GM12891 (cell line): Measurements from ENCODE around the gene NMNAT3.

Source experiments
- DNase-seq: peaks from one replicate; pipeline ENCODE4 v3.0.0; 2011; ENCODE audit warnings: low spot score; ENCODE audit not compliant: insufficient read length
- FAIRE-seq: peaks from 2 replicates; lab custom pipeline; 2011; peaks lifted over from hg19 to GRCh38; lab: Jason Lieb, UNC
- PAX5 ChIP-seq: IDR thresholded peaks from 2 replicates; pipeline ENCODE4 v1.6.1; 2011; ENCODE audit warnings: low read length, moderate library complexity, mild to moderate bottlenecking; ENCODE audit not compliant: insufficient read depth, severe bottlenecking
- POLR2A ChIP-seq: IDR thresholded peaks from 2 replicates; pipeline ENCODE4 v1.6.1; 2011; ENCODE audit warnings: low read depth, low read length, control low read depth
- POLR2AphosphoS5 ChIP-seq: IDR thresholded peaks from 2 replicates; pipeline ENCODE4 v1.6.1; 2011; ENCODE audit warnings: low read depth, low read length, control low read depth
- POU2F2 ChIP-seq: IDR thresholded peaks from 2 replicates; pipeline ENCODE4 v1.6.1; 2011; ENCODE audit warnings: low read depth, mild to moderate bottlenecking, control low read depth, low read length, moderate library complexity
- SPI1 ChIP-seq: IDR thresholded peaks from 2 replicates; pipeline ENCODE4 v1.6.1; 2011; ENCODE audit warnings: low read depth, low read length, control low read depth
- TAF1 ChIP-seq: IDR thresholded peaks from 2 replicates; pipeline ENCODE4 v1.6.1; 2011; ENCODE audit warnings: low read depth, low read length, control low read depth

NMNAT3 gene

GRCh38 chr3:139630542-139630941 lies 47.2 kb downstream of the NMNAT3 start:
- TF ChIP-seq SPI1, result no peak
- no peak for TF ChIP-seq POLR2A
- TF ChIP-seq POU2F2, result no peak
- no peak for TF ChIP-seq PAX5
- TF ChIP-seq TAF1, result no peak
- TF ChIP-seq POLR2AphosphoS5, result no peak
- FAIRE-seq, result no peak
- no peak for DNase-seq

- DNase-seq (peak; percentile 17), FAIRE-seq (no peak)
- TF ChIP-seq SPI1 (peak; percentile 30), PAX5 (no peak), POLR2AphosphoS5 (no peak)
These were observed 48.7 kb downstream of the NMNAT3 start for GRCh38 chr3:139629033-139629432.

DNA sequence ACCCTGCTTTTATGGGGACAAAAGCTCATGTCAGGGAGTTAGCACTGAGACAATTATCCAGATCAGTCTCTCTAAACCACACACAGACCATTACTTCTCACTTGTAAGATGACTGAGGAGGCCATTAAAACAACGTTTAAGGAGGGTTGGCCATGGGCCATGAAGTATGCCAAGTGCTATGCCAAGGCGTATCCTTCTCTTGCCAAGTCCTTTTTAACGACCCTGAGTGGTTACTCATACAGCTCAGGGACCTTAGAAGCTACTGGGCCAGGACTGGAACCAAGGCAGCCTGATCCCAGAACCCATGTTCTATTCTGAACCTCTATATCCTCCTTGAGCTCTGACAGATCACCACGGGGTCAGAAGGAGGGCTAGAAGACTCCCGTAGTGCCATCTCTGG lies 50.0 kb downstream of the NMNAT3 start:
- TF ChIP-seq SPI1, result no peak
- TF ChIP-seq POU2F2, result no peak
- TF ChIP-seq POLR2A, result no peak
- TF ChIP-seq TAF1, result no peak
- no peak for TF ChIP-seq POLR2AphosphoS5
- no peak for TF ChIP-seq PAX5
- DNase-seq (no peak), FAIRE-seq (no peak)

- FAIRE-seq (no peak), DNase-seq (no peak)
- TF ChIP-seq POLR2A (no peak), POU2F2 (no peak), POLR2AphosphoS5 (no peak), PAX5 (no peak), TAF1 (no peak), SPI1 (no peak)
These were observed 57.3 kb downstream of the NMNAT3 start for GRCh38 chr3:139620438-139620837.

- FAIRE-seq, result no peak
- TF ChIP-seq PAX5 (no peak), SPI1 (no peak), POLR2AphosphoS5 (no peak), TAF1 (no peak), POU2F2 (no peak), POLR2A (no peak)
- DNase-seq, result no peak
These were observed 58.3 kb downstream of the NMNAT3 start for GRCh38 chr3:139619484-139619883.

DNA sequence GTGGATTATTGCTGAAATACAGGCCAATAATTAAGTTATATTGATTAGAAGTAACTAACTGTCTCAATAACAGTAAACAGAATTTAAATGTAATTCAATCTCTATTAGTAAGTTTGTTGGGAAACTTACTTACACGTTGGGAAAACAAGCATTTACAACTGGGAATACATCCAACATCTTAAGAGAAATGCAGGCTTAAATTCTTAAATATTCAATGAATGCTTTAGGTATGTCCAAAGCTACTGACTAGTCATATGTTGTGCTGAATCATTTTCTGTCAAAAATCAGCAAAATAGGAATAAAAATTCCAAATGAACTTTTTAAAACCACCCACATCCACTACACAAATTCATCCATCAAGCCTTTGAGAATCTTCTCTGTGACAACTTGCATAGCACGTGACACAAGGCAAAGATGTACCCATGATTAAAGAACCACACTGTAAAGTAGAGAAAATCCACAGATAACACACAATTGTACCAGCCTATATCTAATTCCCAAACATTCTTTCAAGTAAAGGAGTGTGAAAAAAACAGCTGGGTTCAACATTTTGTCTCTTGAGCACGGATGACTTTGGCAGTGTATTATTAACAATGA lies 60.0 kb downstream of the NMNAT3 start:
- no peak for DNase-seq
- TF ChIP-seq POLR2A (no peak), POU2F2 (no peak), TAF1 (no peak), PAX5 (no peak), SPI1 (no peak), POLR2AphosphoS5 (no peak)
- no peak for FAIRE-seq

GRCh38 chr3:139611528-139611927 lies 66.2 kb downstream of the NMNAT3 start:
- FAIRE-seq (no peak), DNase-seq (no peak)
- TF ChIP-seq POU2F2 (no peak), PAX5 (no peak), TAF1 (no peak), SPI1 (no peak), POLR2AphosphoS5 (no peak), POLR2A (no peak)

DNA sequence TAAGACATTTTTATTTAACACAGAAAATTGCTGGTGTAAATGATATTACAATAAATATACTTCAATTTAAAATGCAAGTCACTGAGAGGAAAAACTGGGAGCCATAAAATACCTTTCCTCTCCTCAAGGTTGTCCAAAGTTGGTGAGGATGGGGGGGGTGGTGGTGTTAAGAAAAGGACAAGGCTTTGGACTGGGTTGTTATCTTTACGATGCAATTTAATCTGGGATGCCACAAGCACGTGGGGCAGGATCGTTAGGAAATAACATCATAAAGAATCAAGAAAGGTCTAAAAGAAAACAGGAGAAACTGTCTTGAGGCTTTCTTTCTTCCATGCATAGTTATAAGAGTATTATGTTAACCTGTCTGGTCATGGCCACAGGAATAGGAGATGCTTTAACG lies 66.9 kb downstream of the NMNAT3 start:
- FAIRE-seq, result no peak
- DNase-seq, result no peak

DNA sequence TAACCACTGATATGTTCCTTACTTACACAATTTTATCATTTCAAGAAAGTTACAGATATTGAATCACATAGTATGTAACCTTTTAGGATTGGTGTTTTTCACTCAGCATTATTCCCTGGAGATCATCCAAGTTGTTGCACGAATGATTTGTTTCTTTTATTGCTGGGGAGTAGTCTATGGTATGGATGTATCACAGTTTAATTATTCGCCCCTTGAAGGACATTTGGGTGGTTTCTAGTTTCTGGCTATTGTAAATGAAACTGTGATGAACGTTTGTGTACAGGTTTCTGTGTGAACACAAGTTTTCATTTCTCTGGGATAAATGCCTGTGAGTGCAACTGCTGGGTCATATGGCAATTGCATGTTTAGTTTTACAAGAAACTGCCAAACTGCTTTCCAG lies 68.8 kb downstream of the NMNAT3 start:
- no peak for TF ChIP-seq TAF1
- no peak for TF ChIP-seq POU2F2
- TF ChIP-seq SPI1, result no peak
- no peak for TF ChIP-seq POLR2AphosphoS5
- TF ChIP-seq PAX5, result no peak
- TF ChIP-seq POLR2A, result no peak
- FAIRE-seq, result no peak
- no peak for DNase-seq

More for the DNA sequence above, 66.9 kb downstream of the NMNAT3 start:
- no peak for TF ChIP-seq TAF1
- no peak for TF ChIP-seq POU2F2
- no peak for TF ChIP-seq POLR2AphosphoS5
- TF ChIP-seq PAX5, result no peak
- TF ChIP-seq POLR2A, result no peak
- no peak for TF ChIP-seq SPI1

- no peak for DNase-seq
- TF ChIP-seq TAF1, result no peak
- TF ChIP-seq PAX5, result no peak
- TF ChIP-seq SPI1, result no peak
- TF ChIP-seq POLR2AphosphoS5, result no peak
These were observed 69.7 kb downstream of the NMNAT3 start for GRCh38 chr3:139608108-139608380.

More at GRCh38 chr3:139608108-139608380, 69.7 kb downstream of the NMNAT3 start:
- no peak for FAIRE-seq
